ENCODE measurements around the gene GGN. TPM values are rescaled to one million over a fixed set of nuclear protein-coding genes. Genes with fewer than 3 reads are reported as not detected.

Gene GGN
- total and polyA plus RNA-seq, 9 of the 15 experiments (the other 6 are each of a cell fraction or from before 2014, with no cell fraction given): 0.15 to 0.33 TPM; not detected in 7

- TF ChIP-seq ARID4B (CRISPR knock-in tag; IDR thresholded peaks at IDR 0.05): no peak
- TF ChIP-seq JUN (IDR thresholded peaks at IDR 0.05; ENCODE audit: borderline replicate concordance, low read depth, low read length): peak; percentile 64; the same call in 1 of the 2 replicates
- TF ChIP-seq JUN (CRISPR knock-in tag; IDR thresholded peaks at IDR 0.05; ENCODE audit: borderline replicate concordance): no peak
- no peak for TF ChIP-seq CHD1 (IDR thresholded peaks at IDR 0.05; ENCODE audit: low read length)
- TF ChIP-seq ZNF12 (CRISPR knock-in tag; IDR thresholded peaks at IDR 0.05): no peak
- no peak for TF ChIP-seq PHTF2 (CRISPR knock-in tag; IDR thresholded peaks at IDR 0.05)
- 0 out of 4 replicates have a peak, but pooled peaks of 1 of the 2 experiments have one; percentile 42 for TF ChIP-seq RCOR1 (IDR thresholded peaks at IDR 0.05; ENCODE audit: borderline replicate concordance in 1 of 2, low read depth in 2 of 2, low read length in 2 of 2)
- no peak for TF ChIP-seq DNMT1 (IDR thresholded peaks at IDR 0.05)
- no peak for TF ChIP-seq TCF7 (IDR thresholded peaks at IDR 0.05; ENCODE audit: borderline replicate concordance)
- no peak for TF ChIP-seq ZNF146 (CRISPR knock-in tag; IDR thresholded peaks at IDR 0.05; ENCODE audit: unreplicated experiment)
- peak; percentile 90 for TF ChIP-seq DPF2 (IDR thresholded peaks at IDR 0.05)
- TF ChIP-seq SNAPC5 (CRISPR knock-in tag; IDR thresholded peaks at IDR 0.05): no peak
- no peak for TF ChIP-seq KDM4B (IDR thresholded peaks at IDR 0.05; ENCODE audit: borderline replicate concordance in 2 of 2, low read depth in 1 of 2)
- peak; percentile 50; the same call in 1 of the 2 replicates for TF ChIP-seq MAX (CRISPR knock-in tag; IDR thresholded peaks at IDR 0.05)
- peak; percentile 51; the same call in 1 of the 2 replicates for TF ChIP-seq CTBP1 (IDR thresholded peaks at IDR 0.05; ENCODE audit: borderline replicate concordance)
- TF ChIP-seq DDX20 (tag; IDR thresholded peaks at IDR 0.05; ENCODE audit: low read depth): no peak
- TF ChIP-seq MECOM (CRISPR knock-in tag; IDR thresholded peaks at IDR 0.05): no peak
- TF ChIP-seq ZHX1 (conservative IDR thresholded peaks at IDR 0.05; ENCODE audit: low read length): no peak
- no peak for TF ChIP-seq ZNF695 (CRISPR knock-in tag; IDR thresholded peaks at IDR 0.05)
- no peak for TF ChIP-seq ETS1 (conservative IDR thresholded peaks at IDR 0.05; ENCODE audit: control insufficient read depth, low read depth, low read length)
- 0 out of 2 replicates have a peak, but pooled peaks have one; percentile 34 for TF ChIP-seq HDGF (IDR thresholded peaks at IDR 0.05)
Observed at GRCh38 chr19:38392707-38393308, 5.0 kb upstream of the GGN start (continued).

Data from K562 (cell line).